ENCODE results near the gene SDHC. TPM values are rescaled to one million over a fixed set of nuclear protein-coding genes. Genes with fewer than 3 reads are reported as not detected.
"Not testable (repeated sequence)": the region's sequence is repeated elsewhere in the genome, so short reads cannot be mapped to it uniquely, and the experiment has no call there.

Gene SDHC
- total RNA-seq, 2 experiments from 2014 or later, result 159 to 169 TPM

- Mint-ChIP-seq H3K27me3 (no peaks in the 10 kb centered on the region), H3K36me3 (ENCODE audit: low read depth) (no peaks in the 10 kb centered on the region), H3K4me3 (no peak overlapping the region), H3K9me3 (no peaks in the 10 kb centered on the region), H3K4me1 (peaks cover 32% of the 10 kb centered on the region), H3K27ac (no peak overlapping the region)
- ChIA-PET POLR2A (no interaction called here), CTCF (interaction anchor here (0.7 kb wide), 1 partner anchor 47 kb away, joined by 4 read pairs; no protein-coding TSS in a partner anchor)
- no peak for DNase-seq
Measured at GRCh38 chr1:161393151-161393550, 79.0 kb downstream of the SDHC start.

- not testable (repeated sequence) for H3K27ac Mint-ChIP-seq
- H3K4me3 Mint-ChIP-seq, result peak overlapping the region; percentile 2
- CTCF ChIA-PET, result interaction anchor here (0.6 kb wide), 1 partner anchor 74 kb away, joined by 3 read pairs; no protein-coding TSS in a partner anchor
Measured at GRCh38 chr1:161397038-161397437, 82.9 kb downstream of the SDHC start.

GRCh38 chr1:161398900-161399256 is 84.7 kb downstream of the SDHC start:
- DNase-seq, result no peak
- Mint-ChIP-seq H3K27me3 (peaks cover 9% of the 10 kb centered on the region), H3K9me3 (peaks cover 4% of the 10 kb centered on the region), H3K4me3 (peak overlapping the region; percentile 97), H3K4me1 (peaks cover 36% of the 10 kb centered on the region), H3K36me3 (ENCODE audit: low read depth) (peaks cover 9% of the 10 kb centered on the region), H3K27ac (peak overlapping the region; percentile 99)
- CTCF ChIA-PET, result interaction anchor here (1.1 kb wide), 1 partner anchor 174 kb away, joined by 4 read pairs; the partner anchor contains the start of gene TOMM40L
- POLR2A ChIA-PET, result no interaction called here

More at GRCh38 chr1:161397038-161397437, 82.9 kb downstream of the SDHC start:
- POLR2A ChIA-PET; H3K9me3 Mint-ChIP-seq; DNase-seq; H3K27me3 Mint-ChIP-seq; H3K36me3 Mint-ChIP-seq (ENCODE audit: low read depth): not testable (repeated sequence)
- peaks cover 38% of the 10 kb centered on the region for H3K4me1 Mint-ChIP-seq

GRCh38 chr1:161399257-161399998 is 85.2 kb downstream of the SDHC start:
- CTCF ChIA-PET, result interaction anchor here (0.7 to 3.8 kb wide), 10 partner anchors 8 to 233 kb away, joined by 3 to 20 read pairs (median 5); partner anchors contain the start of gene PPOX
- Mint-ChIP-seq H3K4me1 (peaks cover 40% of the 10 kb centered on the region), H3K36me3 (ENCODE audit: low read depth) (peaks cover 14% of the 10 kb centered on the region), H3K27me3 (peaks cover 13% of the 10 kb centered on the region), H3K27ac (peak overlapping the region; percentile 99), H3K9me3 (peaks cover 5% of the 10 kb centered on the region), H3K4me3 (peak overlapping the region; percentile 97)
- POLR2A ChIA-PET, result no interaction called here
- peak; percentile 92 for DNase-seq

GRCh38 chr1:161402446-161402845 is 88.3 kb downstream of the SDHC start:
- Mint-ChIP-seq H3K27me3 (peaks cover 13% of the 10 kb centered on the region), H3K4me3 (no peak overlapping the region), H3K9me3 (peaks cover 5% of the 10 kb centered on the region), H3K4me1 (peaks cover 41% of the 10 kb centered on the region), H3K36me3 (ENCODE audit: low read depth) (peaks cover 15% of the 10 kb centered on the region), H3K27ac (no peak overlapping the region)
- ChIA-PET POLR2A (no interaction called here), CTCF (interaction anchor here (3.8 kb wide), 1 partner anchor 37 kb away, joined by 20 read pairs; no protein-coding TSS in a partner anchor)
- no peak for DNase-seq

- POLR2A ChIA-PET, result no interaction called here
- Mint-ChIP-seq H3K4me1 (peaks cover 34% of the 10 kb centered on the region), H3K27me3 (peaks cover 13% of the 10 kb centered on the region), H3K4me3 (no peak overlapping the region), H3K27ac (no peak overlapping the region), H3K9me3 (peaks cover 5% of the 10 kb centered on the region), H3K36me3 (ENCODE audit: low read depth) (peaks cover 15% of the 10 kb centered on the region)
- DNase-seq, result no peak
- CTCF ChIA-PET, result interaction anchor here (0.6 to 0.7 kb wide), 2 partner anchors 34 to 1113 kb away, joined by 3 to 4 read pairs; no protein-coding TSS in a partner anchor
Measured at GRCh38 chr1:161404051-161404597, 89.9 kb downstream of the SDHC start.

GRCh38 chr1:161406551-161406950 is 92.4 kb downstream of the SDHC start:
- H3K4me3 Mint-ChIP-seq, POLR2A ChIA-PET, H3K27ac Mint-ChIP-seq, H3K9me3 Mint-ChIP-seq, CTCF ChIA-PET, H3K27me3 Mint-ChIP-seq, DNase-seq: not testable (repeated sequence)
- H3K4me1 Mint-ChIP-seq, result peaks cover 33% of the 10 kb centered on the region
- H3K36me3 Mint-ChIP-seq (ENCODE audit: low read depth), result peaks cover 12% of the 10 kb centered on the region

- Mint-ChIP-seq H3K4me3 (no peak overlapping the region), H3K9me3 (peaks cover 3% of the 10 kb centered on the region), H3K4me1 (peaks cover 31% of the 10 kb centered on the region), H3K27me3 (peaks cover 9% of the 10 kb centered on the region), H3K36me3 (ENCODE audit: low read depth) (peaks cover 12% of the 10 kb centered on the region), H3K27ac (no peak overlapping the region)
- no peak for DNase-seq
- CTCF ChIA-PET, result no interaction called here
- POLR2A ChIA-PET, result no interaction called here
Measured at GRCh38 chr1:161407451-161407985, 93.3 kb downstream of the SDHC start.

- ChIA-PET CTCF (interaction anchor here (1.2 to 1.9 kb wide), 3 partner anchors 9 to 32 kb away, joined by 4 to 9 read pairs (median 8); no protein-coding TSS in a partner anchor), POLR2A (no interaction called here)
- H3K36me3 Mint-ChIP-seq (ENCODE audit: low read depth), result peaks cover 12% of the 10 kb centered on the region
- no peak for DNase-seq
- H3K4me1 Mint-ChIP-seq, result peaks cover 29% of the 10 kb centered on the region
- H3K9me3 Mint-ChIP-seq, result peaks cover 3% of the 10 kb centered on the region
- H3K27me3 Mint-ChIP-seq, result peaks cover 7% of the 10 kb centered on the region
- H3K4me3 Mint-ChIP-seq, result no peak overlapping the region
- H3K27ac Mint-ChIP-seq, result no peak overlapping the region
Measured at GRCh38 chr1:161408429-161409052, 94.4 kb downstream of the SDHC start.

- CTCF ChIA-PET, result interaction anchor here (1.4 to 1.9 kb wide), 3 partner anchors 10 to 30 kb away, joined by 4 to 9 read pairs (median 5); no protein-coding TSS in a partner anchor
- POLR2A ChIA-PET; H3K9me3 Mint-ChIP-seq; H3K36me3 Mint-ChIP-seq (ENCODE audit: low read depth); H3K27me3 Mint-ChIP-seq: not testable (repeated sequence)
- peak; percentile 29 for DNase-seq
- peak overlapping the region; percentile 11 for H3K4me3 Mint-ChIP-seq
- H3K27ac Mint-ChIP-seq, result peak overlapping the region; percentile 83
- peaks cover 22% of the 10 kb centered on the region for H3K4me1 Mint-ChIP-seq
Measured at GRCh38 chr1:161409848-161410635, 95.9 kb downstream of the SDHC start.

- H3K9me3 Mint-ChIP-seq; H3K4me3 Mint-ChIP-seq; H3K27me3 Mint-ChIP-seq; DNase-seq; POLR2A ChIA-PET; H3K36me3 Mint-ChIP-seq (ENCODE audit: low read depth): not testable (repeated sequence)
- H3K27ac Mint-ChIP-seq, result peak overlapping the region; percentile 83
- peaks cover 20% of the 10 kb centered on the region for H3K4me1 Mint-ChIP-seq
- CTCF ChIA-PET, result interaction anchor here (1.4 kb wide), 2 partner anchors 11 to 29 kb away, joined by 4 to 5 read pairs; no protein-coding TSS in a partner anchor
Measured at GRCh38 chr1:161410636-161410970, 96.4 kb downstream of the SDHC start.
